Neural cell (in vitro differentiated cells): ENCODE measurements around the gene DENND4A. TPM values are rescaled to one million over a fixed set of nuclear protein-coding genes. Genes with fewer than 3 reads are reported as not detected.

Experiments used
- H2AFZ ChIP-seq: fragments of 200-600, 300-800 bp; sonication (generic), shearing (Covaris generic); 2 replicates; pipeline ENCODE4 v1.6.0; 2014; ENCODE audit warnings: low read depth, mild to moderate bottlenecking, antibody characterized with exemption, low read length, moderate library complexity
- H3F3A ChIP-seq: fragments of 200-600 bp; shearing (Covaris generic); 2 replicates; pipeline ENCODE4 v1.6.1; 2016; ENCODE audit warnings: mild to moderate bottlenecking, moderate library complexity, mixed read lengths, antibody characterized with exemption, low read length; ENCODE audit not compliant: insufficient read depth, poor library complexity, severe bottlenecking
- H3K27ac ChIP-seq: fragments of 200-600, 300-800 bp; sonication (generic), shearing (Covaris generic); 2 replicates; pipeline ENCODE4 v1.5.1; 2014; ENCODE audit warnings: mild to moderate bottlenecking, low read length, moderate library complexity
- H3K27me3 ChIP-seq: fragments of 300-800, 200-600 bp; sonication (generic), shearing (Covaris generic); 2 replicates; pipeline ENCODE4 v1.6.0; 2014; ENCODE audit warnings: mild to moderate bottlenecking, low read depth, low read length, moderate library complexity; ENCODE audit not compliant: insufficient read depth
- H3K36me3 ChIP-seq: fragments of 300-800, 200-600 bp; sonication (generic), shearing (Covaris generic); 2 replicates; pipeline ENCODE4 v1.5.1; 2014; ENCODE audit warnings: mild to moderate bottlenecking, antibody characterized with exemption, low read length, moderate library complexity; ENCODE audit not compliant: insufficient read depth
- H3K4me2 ChIP-seq: fragments of 300-800, 200-600 bp; sonication (generic), shearing (Covaris generic); 2 replicates; pipeline ENCODE4 v1.6.0; 2014; ENCODE audit warnings: mild to moderate bottlenecking, low read length
- H3K4me3 ChIP-seq: fragments of 300-800, 200-600 bp; sonication (generic), shearing (Covaris generic); 2 replicates; pipeline ENCODE4 v1.5.1; 2014; ENCODE audit warnings: mild to moderate bottlenecking, low read length, moderate library complexity
- H3K79me2 ChIP-seq: fragments of 200-600 bp; shearing (Covaris generic); replicated peaks from 2 replicates; pipeline ENCODE4 v1.6.0; 2014; ENCODE audit warnings: mild to moderate bottlenecking, low read length, moderate library complexity; ENCODE audit not compliant: insufficient read depth
- H3K9ac ChIP-seq: fragments of 300-800, 200-600 bp; sonication (generic), shearing (Covaris generic); 2 replicates; pipeline ENCODE4 v1.6.1; 2016; ENCODE audit warnings: mild to moderate bottlenecking, low read length, mixed read lengths
- H3K9me2 ChIP-seq: fragments of 200-600 bp; shearing (Covaris generic); 2 replicates; pipeline ENCODE4 v1.6.1; 2016; ENCODE audit warnings: mild to moderate bottlenecking, low read length, mixed read lengths; ENCODE audit not compliant: insufficient read depth
- H3K9me3 ChIP-seq: fragments of 200-600, 300-800 bp; sonication (generic), shearing (Covaris generic); 2 replicates; pipeline ENCODE4 v1.6.1; 2016; ENCODE audit warnings: mild to moderate bottlenecking, mixed run types, low read length, moderate library complexity, mixed read lengths
- H4K20me1 ChIP-seq: fragments of 200-600 bp; shearing (Covaris generic); 2 replicates; pipeline ENCODE4 v1.6.1; 2016; ENCODE audit warnings: mild to moderate bottlenecking, mixed run types; ENCODE audit not compliant: insufficient read depth
- CTCF ChIP-seq: fragments of 450-650 bp; IDR thresholded peaks from 2 replicates; pipeline ENCODE4 v1.5.1; 2014; ENCODE audit warnings: antibody characterized with exemption, mild to moderate bottlenecking, moderate library complexity; ENCODE audit not compliant: poor library complexity, severe bottlenecking
- EP300 ChIP-seq: fragments of 450-650 bp; conservative IDR thresholded peaks from 2 replicates; pipeline ENCODE4 v1.6.1; 2014; ENCODE audit warnings: antibody characterized with exemption, mild to moderate bottlenecking, moderate library complexity; ENCODE audit not compliant: poor library complexity, severe bottlenecking
- EZH2 ChIP-seq: fragments of 200-600, 300-800 bp; shearing (Covaris generic), sonication (generic); IDR thresholded peaks from 2 replicates; pipeline ENCODE4 v1.6.1; 2014; ENCODE audit warnings: antibody characterized with exemption, low read length, borderline replicate concordance, mild to moderate bottlenecking; ENCODE audit not compliant: insufficient read depth, poor library complexity, severe bottlenecking
- MXI1 ChIP-seq: fragments of 450-650 bp; conservative IDR thresholded peaks from 2 replicates; pipeline ENCODE4 v1.6.1; 2014; ENCODE audit warnings: antibody characterized with exemption, mild to moderate bottlenecking; ENCODE audit not compliant: poor library complexity, severe bottlenecking
- POLR2AphosphoS5 ChIP-seq: IDR thresholded peaks from 2 replicates; pipeline ENCODE4 v1.6.1; 2012
- RAD21 ChIP-seq: fragments of 450-650 bp; conservative IDR thresholded peaks from 2 replicates; pipeline ENCODE4 v1.6.1; 2014; ENCODE audit warnings: antibody characterized with exemption, mild to moderate bottlenecking, moderate library complexity
- SMC3 ChIP-seq: fragments of 450-650 bp; conservative IDR thresholded peaks from 2 replicates; pipeline ENCODE4 v1.6.1; 2014; ENCODE audit warnings: antibody characterized with exemption, mild to moderate bottlenecking, moderate library complexity; ENCODE audit not compliant: poor library complexity
- TAF1 ChIP-seq: IDR thresholded peaks from 2 replicates; pipeline ENCODE4 v1.6.1; 2012; ENCODE audit warnings: low read depth
- polyA plus RNA-seq: library from polyadenylated mRNA; depleted of rRNA; stranded (reverse); fragments of >200 nt; gene quantifications from 2 replicates; pipeline ENCODE4 v1.2.3, GENCODE V29; 2014
- TF ChIP-seq, protein P1 (sequence below): IDR thresholded peaks from 2 replicates; pipeline ENCODE4 v1.6.1; 2012; ENCODE audit warnings: borderline replicate concordance

DENND4A gene
- polyA plus RNA-seq, 1 donor from 2014 or later: 7.5 TPM

GRCh38 chr15:65765106-65765505 lies 27.0 kb downstream of the DENND4A start:
- TF ChIP-seq MXI1: no peak
- H3K4me3 ChIP-seq: no peak overlapping the region
- no peaks in the 10 kb centered on the region for H4K20me1 ChIP-seq
- no peak overlapping the region for H2AFZ ChIP-seq
- H3K9me2 ChIP-seq: no peaks in the 10 kb centered on the region
- H3K4me2 ChIP-seq: no peak overlapping the region
- H3K27me3 ChIP-seq: no peaks in the 10 kb centered on the region
- no peaks in the 10 kb centered on the region for H3K79me2 ChIP-seq
- H3K9ac ChIP-seq: no peak overlapping the region
- no peaks in the 10 kb centered on the region for H3F3A ChIP-seq
- no peaks in the 10 kb centered on the region for H3K36me3 ChIP-seq
- no peaks in the 10 kb centered on the region for H3K9me3 ChIP-seq
- H3K27ac ChIP-seq: no peak overlapping the region

DNA sequence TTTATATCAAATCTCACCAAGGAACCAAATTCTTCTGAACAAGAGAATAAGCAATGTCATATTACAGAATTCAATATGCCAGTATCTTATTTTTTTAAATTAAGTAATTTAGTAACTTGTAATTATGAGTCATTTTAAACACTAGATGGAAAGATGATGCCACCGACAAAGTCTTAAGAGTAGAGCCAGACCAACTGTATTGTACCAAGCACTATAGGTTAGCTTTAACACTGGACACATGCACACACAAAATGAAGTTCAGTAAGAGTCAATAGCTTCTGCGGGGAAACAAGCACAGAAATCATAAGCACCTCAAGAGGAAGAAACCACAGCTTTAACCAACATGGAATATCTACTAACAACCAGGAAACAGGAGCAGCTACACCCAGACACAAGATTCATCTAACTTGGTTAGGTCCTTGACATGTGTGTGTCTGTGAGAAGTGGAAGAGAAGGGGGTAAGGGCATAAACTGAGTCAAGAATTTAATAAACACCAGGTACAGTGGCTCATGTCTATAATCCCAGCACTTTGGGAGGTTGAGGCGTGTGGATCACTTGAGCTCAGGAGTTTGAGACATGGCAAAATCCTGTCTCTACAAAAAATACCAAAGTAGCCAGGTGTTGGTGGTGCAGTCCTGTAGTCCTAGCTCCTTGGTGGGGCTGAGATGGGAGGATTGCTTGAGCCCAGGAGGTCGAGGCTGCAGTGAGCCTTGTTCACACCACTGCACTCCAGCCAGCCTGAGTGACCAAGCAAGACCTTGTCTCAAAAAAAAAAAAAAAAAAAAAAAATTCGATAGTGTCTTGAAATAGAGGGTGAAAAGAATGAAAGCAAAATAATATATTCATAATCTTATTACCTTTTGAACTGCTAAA lies 28.9 kb downstream of the DENND4A start:
- H2AFZ ChIP-seq: no peak overlapping the region
- H3F3A ChIP-seq: no peaks in the 10 kb centered on the region
- H3K9me2 ChIP-seq: no peaks in the 10 kb centered on the region
- no peak overlapping the region for H3K27ac ChIP-seq
- TF ChIP-seq POLR2AphosphoS5 (no peak), RAD21 (no peak), SMC3 (no peak), EZH2 (no peak), MXI1 (no peak), CTCF (no peak), TAF1 (no peak), EP300 (no peak)
- TF ChIP-seq, protein P1, sequence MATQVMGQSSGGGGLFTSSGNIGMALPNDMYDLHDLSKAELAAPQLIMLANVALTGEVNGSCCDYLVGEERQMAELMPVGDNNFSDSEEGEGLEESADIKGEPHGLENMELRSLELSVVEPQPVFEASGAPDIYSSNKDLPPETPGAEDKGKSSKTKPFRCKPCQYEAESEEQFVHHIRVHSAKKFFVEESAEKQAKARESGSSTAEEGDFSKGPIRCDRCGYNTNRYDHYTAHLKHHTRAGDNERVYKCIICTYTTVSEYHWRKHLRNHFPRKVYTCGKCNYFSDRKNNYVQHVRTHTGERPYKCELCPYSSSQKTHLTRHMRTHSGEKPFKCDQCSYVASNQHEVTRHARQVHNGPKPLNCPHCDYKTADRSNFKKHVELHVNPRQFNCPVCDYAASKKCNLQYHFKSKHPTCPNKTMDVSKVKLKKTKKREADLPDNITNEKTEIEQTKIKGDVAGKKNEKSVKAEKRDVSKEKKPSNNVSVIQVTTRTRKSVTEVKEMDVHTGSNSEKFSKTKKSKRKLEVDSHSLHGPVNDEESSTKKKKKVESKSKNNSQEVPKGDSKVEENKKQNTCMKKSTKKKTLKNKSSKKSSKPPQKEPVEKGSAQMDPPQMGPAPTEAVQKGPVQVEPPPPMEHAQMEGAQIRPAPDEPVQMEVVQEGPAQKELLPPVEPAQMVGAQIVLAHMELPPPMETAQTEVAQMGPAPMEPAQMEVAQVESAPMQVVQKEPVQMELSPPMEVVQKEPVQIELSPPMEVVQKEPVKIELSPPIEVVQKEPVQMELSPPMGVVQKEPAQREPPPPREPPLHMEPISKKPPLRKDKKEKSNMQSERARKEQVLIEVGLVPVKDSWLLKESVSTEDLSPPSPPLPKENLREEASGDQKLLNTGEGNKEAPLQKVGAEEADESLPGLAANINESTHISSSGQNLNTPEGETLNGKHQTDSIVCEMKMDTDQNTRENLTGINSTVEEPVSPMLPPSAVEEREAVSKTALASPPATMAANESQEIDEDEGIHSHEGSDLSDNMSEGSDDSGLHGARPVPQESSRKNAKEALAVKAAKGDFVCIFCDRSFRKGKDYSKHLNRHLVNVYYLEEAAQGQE: no peak
- no peaks in the 10 kb centered on the region for H3K27me3 ChIP-seq
- no peak overlapping the region for H3K9ac ChIP-seq
- H3K9me3 ChIP-seq: no peaks in the 10 kb centered on the region
- no peak overlapping the region for H3K4me2 ChIP-seq
- H4K20me1 ChIP-seq: no peaks in the 10 kb centered on the region
- no peaks in the 10 kb centered on the region for H3K79me2 ChIP-seq
- H3K36me3 ChIP-seq: no peaks in the 10 kb centered on the region
- H3K4me3 ChIP-seq: no peak overlapping the region
